Astrocyte of the cerebellum (primary cell): ENCODE results near the gene PIP4P1.

Experiments
- DNase-seq: peaks from one replicate; pipeline ENCODE4 v3.0.0-alpha.2; 2011; ENCODE audit warnings: low read depth
- H3K4me3 ChIP-seq: 2 replicates; pipeline ENCODE4 v1.5.1; 2011; ENCODE audit warnings: mild to moderate bottlenecking, low read depth, low read length, moderate library complexity
- in situ Hi-C: cut with HindIII; loops from 2 replicates; pipeline ENCODE4 v1.10.0; 2017; ENCODE audit warnings: low sequenced_read_pairs
- TF ChIP-seq, protein P1 (sequence below): IDR thresholded peaks from 2 replicates; pipeline ENCODE4 v1.5.1; 2012; ENCODE audit warnings: low read length, low read depth, moderate library complexity, mild to moderate bottlenecking; ENCODE audit errors: missing control alignments

The PIP4P1 gene

DNA sequence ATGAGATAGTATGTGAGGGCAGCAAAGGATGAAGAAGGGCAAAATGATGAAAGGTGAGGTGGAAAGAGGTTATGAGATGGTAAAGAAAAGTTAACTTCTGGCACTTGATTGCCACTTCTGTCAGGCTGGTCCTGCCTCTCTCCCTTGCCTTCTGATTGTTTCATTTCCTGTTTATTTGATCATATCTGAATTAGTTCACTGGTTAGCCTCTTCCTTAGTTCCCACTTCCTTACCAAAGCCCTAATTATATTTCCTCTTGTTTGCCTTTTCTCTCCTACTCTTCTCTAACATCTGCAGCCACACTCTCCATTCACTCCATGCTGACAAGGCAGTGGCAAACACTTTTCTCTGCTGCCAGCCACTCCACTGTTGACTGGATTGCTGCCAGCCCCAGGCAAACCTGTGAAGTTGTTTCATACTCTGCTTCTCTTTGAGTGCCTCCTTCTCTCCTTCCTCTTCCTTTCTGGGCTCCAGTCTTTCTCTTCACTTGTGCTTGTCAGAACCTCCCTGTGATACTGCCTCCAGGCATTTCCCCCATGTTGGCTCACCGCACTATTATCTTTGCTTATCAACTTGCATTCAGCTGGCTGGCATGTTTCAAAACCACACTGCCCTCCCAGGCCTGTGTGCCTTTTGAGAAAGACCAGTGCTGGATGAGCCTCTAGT, 16.1 kb upstream of the PIP4P1 start:
- in situ Hi-C loops = loop anchor here (10.0 kb wide), 1 partner anchor 67 kb away; no protein-coding TSS in a partner anchor
- TF ChIP-seq, protein P1, sequence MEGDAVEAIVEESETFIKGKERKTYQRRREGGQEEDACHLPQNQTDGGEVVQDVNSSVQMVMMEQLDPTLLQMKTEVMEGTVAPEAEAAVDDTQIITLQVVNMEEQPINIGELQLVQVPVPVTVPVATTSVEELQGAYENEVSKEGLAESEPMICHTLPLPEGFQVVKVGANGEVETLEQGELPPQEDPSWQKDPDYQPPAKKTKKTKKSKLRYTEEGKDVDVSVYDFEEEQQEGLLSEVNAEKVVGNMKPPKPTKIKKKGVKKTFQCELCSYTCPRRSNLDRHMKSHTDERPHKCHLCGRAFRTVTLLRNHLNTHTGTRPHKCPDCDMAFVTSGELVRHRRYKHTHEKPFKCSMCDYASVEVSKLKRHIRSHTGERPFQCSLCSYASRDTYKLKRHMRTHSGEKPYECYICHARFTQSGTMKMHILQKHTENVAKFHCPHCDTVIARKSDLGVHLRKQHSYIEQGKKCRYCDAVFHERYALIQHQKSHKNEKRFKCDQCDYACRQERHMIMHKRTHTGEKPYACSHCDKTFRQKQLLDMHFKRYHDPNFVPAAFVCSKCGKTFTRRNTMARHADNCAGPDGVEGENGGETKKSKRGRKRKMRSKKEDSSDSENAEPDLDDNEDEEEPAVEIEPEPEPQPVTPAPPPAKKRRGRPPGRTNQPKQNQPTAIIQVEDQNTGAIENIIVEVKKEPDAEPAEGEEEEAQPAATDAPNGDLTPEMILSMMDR = no peak
- no peak overlapping the region for H3K4me3 ChIP-seq
- DNase-seq = no peak

DNA sequence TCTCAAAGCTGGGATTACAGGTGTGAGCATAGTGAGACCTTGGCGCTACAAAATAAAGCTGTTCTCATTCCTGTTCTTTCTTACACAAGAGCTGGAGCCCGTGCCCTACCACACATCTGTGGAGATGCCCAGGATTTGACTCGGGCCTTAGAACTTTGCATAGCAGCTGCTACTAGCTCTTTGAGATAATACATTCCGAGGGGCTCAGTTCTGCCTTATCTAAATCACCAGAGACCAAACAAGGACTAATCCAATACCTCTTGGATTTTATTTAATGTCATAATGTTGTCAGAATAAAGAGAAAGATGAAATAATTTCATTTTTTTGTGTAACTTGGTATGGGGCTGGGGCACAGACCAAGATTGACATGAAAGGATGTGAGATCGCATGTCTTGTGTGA, 15.5 kb upstream of the PIP4P1 start:
- TF ChIP-seq, protein P1 = no peak
- in situ Hi-C loops = loop anchor here (10.0 kb wide), 1 partner anchor 68 kb away; no protein-coding TSS in a partner anchor
- H3K4me3 ChIP-seq = no peak overlapping the region
- DNase-seq = no peak

DNA sequence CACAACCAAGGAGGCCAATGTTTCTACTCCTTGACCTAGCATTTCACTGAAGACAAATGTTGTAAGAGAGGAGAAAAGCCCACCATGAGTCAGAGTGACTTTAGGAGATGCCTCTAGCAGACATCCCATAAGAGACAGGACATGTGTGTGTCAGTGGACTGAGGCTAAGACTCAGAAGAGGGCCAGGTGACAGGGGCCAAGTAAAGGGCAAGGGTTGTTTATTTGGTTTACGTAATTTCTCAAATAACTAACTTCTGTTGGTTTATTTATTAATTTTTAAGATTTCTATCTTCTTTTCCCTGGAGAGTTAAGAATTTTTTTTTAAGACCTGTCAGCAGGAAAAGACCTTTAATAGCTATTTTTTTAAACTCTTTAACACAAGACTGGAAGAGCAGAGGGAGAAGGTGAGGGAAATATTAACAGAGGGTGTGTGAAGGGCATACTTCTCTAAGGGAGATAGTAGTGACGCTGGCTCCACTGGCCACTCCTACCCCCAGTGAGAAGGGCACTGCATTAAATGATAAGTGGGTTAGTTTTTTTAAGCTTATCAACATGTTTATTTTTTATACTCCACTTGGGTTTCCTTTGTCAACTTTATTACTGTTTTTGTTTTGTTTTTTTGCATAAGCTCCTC, 11.4 kb upstream of the PIP4P1 start:
- H3K4me3 ChIP-seq = no peak overlapping the region
- DNase-seq = no peak
- in situ Hi-C loops = loop anchor here (5.0 to 10.0 kb wide), 2 partner anchors 72 to 75 kb away; no protein-coding TSS in a partner anchor
- TF ChIP-seq, protein P1 = no peak

DNA sequence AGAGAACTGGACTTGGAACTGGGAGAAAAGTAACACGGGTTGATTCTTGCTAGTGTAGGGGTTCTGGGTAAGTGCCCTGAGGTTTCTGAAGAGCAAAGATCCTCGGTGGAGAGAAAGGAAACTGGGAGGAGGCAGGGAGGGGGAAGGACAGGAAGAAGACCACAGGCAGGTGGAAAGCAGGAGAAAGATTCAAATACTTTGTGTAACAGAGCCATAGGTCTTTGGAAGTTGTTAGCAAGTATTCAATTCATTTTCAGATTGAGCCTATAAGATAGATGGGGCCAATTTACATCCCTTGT, 9.3 kb upstream of the PIP4P1 start:
- H3K4me3 ChIP-seq = peak overlapping the region; percentile 87
- DNase-seq = no peak
- in situ Hi-C loops = loop anchor here (5.0 to 10.0 kb wide), 2 partner anchors 73 to 74 kb away; no protein-coding TSS in a partner anchor
- TF ChIP-seq, protein P1 = no peak

DNA sequence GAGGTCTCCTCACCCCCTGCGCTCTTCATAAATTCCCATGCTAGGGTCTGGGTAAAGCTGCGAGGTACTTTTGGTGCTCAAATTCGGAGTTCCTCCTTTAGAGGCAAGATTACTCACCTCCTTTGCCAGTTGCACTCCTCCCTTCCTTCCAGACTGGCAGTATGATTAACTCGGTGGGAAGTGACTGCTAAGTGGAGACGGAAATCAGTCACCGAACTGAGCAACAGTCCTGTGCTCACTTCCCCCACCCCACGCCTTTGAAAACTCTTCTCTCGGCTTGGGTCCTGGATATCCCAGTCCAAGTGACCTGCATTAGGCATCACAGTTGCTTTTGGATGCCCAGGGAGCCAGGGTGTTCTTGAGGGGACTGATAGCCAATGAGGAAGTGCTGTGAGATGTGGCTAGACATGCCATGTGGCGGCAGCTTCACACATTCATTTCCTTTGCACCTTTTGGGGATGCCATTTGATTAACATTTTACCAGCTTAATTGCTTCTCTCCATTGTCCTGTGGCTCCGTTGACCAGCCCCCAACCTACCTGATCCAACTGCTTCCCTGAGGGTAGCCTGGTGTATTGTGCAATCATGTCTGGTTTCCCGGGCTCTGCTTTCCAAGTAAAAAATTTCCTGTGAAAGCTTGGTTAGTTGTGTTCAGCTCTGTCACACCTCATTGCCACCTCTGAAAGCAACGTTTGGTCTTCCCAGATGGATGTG, 8.8 kb upstream of the PIP4P1 start:
- in situ Hi-C loops = loop anchor here (5.0 to 10.0 kb wide), 2 partner anchors 73 to 75 kb away; no protein-coding TSS in a partner anchor
- H3K4me3 ChIP-seq = peak overlapping the region; percentile 87
- no peak for DNase-seq
- TF ChIP-seq, protein P1 = no peak

DNA sequence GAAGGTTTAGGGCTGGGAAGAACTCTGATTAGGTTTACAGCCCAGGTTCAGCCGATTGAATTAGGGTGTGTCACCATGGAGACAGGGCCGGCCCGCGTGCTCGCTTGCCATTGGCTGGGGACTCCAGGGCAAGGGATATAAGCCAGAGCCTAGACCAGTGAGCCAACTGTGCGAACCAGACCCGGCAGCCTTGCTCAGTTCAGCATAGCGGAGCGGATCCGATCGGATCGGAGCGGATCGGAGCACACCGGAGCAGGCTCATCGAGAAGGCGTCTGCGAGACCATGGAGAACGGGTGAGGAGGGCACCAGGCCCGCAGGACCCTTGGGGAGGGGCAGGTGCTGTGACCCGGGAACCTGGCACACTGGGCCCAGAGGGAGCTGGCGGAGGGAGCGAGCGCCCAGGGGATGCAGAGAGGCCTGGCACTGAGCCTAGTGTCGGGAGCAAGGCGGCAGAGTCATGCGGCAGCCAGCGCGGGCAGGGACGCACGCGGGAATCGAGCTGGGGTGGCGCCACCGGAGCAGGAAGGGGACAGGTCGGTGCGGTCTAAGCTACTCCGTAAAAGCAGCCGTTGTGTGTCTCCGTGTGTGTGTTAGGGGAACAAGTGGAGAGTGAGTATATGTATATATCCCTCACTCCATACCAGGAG, 8.1 kb upstream of the PIP4P1 start, which contains the start of gene PNP:
PNP (plus strand) TSS at position 165 of the 648 bp plus-strand sequence; CDS start at position 284, 119 bp downstream.
- peak; percentile 60 for DNase-seq
- TF ChIP-seq, protein P1 = no peak
- in situ Hi-C loops = no loop called here
- peak within 1 kb of the TSS; percentile 87 for H3K4me3 ChIP-seq
